Midbrain (tissue), 1 donor: ENCODE data around the gene PAPPA2.

Experiments used
- DNase-seq: peaks from one replicate; lab custom pipeline; 2025; lab: John Stamatoyannopoulos, UW

Gene PAPPA2

DNA sequence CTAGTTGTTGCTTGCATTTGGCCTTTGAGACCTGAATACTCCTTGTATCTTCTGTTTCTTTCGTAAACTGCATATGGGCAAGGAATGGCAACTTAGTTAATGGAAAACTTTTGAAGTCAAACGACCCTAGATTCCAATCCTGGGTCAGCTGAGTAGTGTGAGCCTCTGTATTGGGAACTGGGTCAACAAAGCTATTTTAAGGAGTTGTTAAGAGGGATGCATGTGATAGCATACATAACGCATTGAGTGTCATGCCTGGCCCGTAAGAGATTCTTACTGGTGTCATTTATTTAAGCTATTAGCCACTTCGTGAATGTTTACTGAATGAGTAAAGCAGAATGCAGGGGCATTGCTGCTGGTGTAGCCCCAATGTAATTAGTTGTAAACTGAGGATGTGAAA is 340.1 kb downstream of the PAPPA2 start:
- DNase-seq: no peak

GRCh38 chr1:176803596-176803995 is 340.6 kb downstream of the PAPPA2 start:
- no peak for DNase-seq

GRCh38 chr1:176809292-176809691 is 346.3 kb downstream of the PAPPA2 start:
- no peak for DNase-seq

DNA sequence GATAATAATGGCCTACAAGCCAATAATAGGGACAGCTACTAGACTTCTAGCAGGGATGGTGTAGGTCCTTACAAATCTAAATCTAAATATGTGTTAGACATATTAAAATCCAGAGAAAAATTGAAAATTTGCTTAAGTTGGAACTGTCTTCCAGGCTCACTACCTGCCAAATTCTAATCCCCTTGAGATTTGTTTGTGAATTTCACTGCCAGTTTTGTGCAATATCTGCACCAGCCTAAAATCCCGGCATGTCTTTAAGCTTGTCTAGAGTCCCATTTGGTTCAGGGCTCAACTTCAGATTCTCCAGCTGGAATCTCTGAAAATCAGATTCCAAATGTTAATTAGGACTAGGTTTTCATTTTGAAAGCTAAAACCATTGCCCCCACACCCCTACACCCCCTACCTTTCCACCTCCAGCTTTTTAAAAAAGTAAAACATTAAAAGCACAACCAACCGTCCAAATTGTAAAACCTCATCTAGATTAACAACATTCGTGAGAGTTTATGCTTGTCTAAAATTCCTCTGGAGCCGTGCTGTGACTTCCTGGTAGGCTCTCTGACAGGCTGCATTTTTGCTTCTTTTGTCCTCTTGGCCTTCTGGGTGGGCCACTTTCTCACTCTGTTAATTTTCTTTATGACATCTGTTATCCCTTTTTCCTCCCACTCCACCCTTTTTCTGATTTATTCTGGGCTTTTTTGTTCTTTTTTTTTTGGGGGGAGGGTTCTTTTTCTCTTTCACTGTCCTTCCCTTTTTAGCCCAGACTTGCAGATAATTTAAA is 348.7 kb downstream of the PAPPA2 start:
- DNase-seq: no peak

- no peak for DNase-seq
Observed at GRCh38 chr1:176815621-176816020, 352.6 kb downstream of the PAPPA2 start.

GRCh38 chr1:176816232-176816631 is 353.3 kb downstream of the PAPPA2 start:
- DNase-seq: no peak

- DNase-seq: no peak
Observed at GRCh38 chr1:176820391-176821031, 357.5 kb downstream of the PAPPA2 start.

DNA sequence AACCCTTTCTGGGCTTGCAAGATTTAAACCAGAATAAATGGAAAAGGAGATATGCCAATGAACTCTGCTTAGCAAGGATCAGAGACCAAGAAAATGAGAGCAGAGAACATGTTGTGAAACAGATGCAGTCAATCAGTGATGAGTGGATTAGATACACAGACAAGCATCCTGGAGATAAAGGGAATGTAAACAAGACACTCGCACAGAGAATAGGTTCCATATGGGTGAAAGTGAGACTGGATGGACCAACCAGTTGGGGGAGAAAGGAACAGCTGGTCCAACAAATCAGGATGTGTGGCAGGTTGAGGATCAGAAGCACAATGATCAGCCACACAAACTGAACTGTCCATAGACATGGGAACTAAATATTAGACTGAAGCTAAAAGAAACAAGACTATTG is 363.3 kb downstream of the PAPPA2 start:
- no peak for DNase-seq

DNA sequence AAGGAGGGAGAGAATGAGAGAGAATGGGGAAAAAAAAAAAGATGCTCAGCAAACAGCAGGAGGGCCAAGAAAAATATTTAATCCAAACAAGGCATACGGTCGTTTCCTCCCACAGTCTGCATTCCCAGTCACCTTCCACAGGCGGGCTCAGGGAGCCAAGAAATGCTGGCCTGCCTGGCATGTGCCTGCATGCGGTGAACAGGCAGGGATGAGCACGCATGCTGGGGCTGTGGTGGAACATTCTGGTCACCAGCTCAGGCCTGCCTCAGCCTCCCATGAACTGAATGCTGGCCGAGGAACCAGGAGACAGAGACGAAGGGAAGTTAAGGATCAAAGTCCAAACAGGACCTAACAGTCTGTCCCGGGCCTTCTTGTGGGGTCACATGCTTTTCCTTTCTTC is 366.3 kb downstream of the PAPPA2 start:
- DNase-seq: no peak

DNA sequence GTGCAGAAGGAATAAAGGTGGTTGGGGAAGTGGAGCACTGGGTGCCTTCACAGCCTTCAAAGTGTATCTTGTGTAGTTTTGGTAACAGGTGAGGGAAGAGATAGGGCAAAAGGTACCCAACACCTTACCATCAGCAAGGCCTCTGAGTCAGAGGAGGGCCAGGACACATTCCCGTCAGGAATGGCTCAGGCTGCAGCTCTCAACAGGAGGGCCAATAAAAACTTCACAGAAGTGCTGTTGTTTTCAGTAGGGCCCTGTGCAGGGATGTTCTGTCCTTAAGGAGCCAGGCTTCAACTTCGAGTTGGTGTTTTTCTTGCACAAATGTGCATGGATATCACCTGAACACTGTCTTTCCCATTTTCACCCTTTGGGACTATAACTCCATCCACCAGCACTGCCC is 368.2 kb downstream of the PAPPA2 start:
- no peak for DNase-seq

- DNase-seq: no peak
Observed at GRCh38 chr1:176837708-176838107, 374.7 kb downstream of the PAPPA2 start.

DNA sequence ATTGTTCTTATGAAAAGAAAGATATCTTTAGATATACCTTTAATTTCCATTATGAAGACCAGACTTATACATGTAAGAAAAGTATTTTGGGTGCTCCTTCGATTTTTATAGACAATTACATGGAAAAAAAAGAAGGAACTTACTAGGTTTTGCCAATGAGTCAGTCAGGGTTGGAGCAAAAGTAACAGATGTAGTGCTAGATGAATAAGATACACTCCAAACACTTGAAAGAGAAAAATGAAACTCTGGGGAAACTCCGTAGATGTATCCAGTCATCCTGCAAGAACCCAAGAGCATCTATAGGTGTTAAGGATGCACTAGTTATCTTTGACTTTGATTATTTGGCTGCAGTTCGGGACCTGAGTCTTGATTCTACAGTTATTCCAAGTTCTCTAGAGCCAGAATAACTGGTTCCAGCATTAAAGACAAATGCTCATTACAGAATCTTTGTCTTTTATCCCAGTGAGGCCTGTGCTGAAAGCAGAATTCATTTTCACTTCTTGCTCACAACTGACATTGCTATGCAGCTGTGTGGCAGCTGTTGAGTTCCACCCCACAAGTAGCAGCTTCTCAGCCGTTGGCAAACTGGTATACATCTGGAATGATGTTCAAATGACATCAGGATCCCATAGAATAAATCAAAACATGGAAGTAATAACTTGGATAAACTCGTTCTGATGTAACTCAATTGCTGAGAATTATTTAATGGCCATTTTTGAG is 375.5 kb downstream of the PAPPA2 start:
- DNase-seq: no peak

GRCh38 chr1:176839216-176839615 is 376.2 kb downstream of the PAPPA2 start:
- DNase-seq: no peak

- DNase-seq: no peak
Observed at GRCh38 chr1:176841238-176841637, 378.3 kb downstream of the PAPPA2 start.

DNA sequence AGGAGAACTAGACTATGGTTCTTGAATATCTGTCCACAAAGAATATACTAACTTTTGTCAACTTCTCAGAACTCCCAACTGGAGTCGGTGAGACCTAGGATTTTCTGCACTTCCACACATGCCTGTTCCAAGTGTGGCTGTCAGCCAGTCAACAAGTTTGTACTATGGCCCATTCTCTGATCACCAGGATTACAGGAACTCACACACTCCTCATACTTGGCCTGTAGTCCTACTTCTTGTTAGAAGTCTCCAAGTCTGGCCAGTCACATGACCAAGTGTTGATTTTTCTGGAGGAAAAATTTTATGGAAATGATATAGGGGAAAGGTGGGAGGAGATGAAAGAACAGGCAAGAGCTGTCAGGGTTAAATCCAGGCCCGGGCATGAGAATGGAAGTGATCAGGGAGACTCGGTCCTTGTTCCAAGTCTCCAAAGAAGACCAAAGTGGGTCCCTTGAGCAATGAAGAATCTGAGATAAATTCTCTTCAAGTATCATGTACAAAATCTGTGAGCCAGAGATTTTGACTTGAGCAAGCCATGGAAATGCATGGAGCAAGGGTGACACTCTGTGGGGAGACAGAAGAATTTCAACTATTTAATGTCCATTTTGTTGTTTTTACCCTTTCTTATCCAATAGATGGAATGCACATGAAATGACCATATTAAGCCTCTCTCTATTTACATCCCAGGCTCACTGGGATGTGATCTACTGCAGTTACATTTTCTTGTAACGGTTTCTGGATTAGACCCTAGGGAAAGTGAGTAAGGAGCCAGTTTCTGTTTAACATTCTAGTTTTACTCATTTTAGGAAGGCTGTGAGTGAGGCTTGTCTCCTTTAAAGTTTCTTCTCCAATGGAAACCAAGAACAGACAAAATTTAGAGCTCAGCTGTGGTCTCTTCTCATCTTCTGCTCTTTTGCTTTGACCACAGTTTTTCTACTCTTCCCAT is 380.6 kb downstream of the PAPPA2 start:
- DNase-seq: peak; percentile 32

DNA sequence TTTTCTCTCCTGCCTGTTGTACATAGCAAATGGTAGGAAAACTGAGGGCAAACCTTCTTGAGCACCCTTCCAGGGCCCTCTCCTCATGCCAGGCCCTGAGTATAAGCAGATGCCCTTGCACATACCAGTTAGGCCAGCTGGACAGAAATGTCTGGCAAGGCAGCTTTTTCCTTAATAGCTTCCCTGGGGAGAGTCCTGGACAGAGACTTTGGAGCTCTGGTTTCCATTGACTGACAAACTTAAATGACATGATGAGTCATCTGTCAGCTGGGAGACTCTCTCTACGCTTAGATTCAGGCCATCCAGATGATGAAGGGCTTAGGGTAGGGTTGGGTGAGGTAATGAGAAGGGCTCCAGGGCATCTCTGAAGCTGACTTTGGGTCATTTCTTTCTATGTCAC is 384.1 kb downstream of the PAPPA2 start:
- DNase-seq: no peak

GRCh38 chr1:176849281-176849680 is 386.3 kb downstream of the PAPPA2 start:
- DNase-seq: no peak

DNA sequence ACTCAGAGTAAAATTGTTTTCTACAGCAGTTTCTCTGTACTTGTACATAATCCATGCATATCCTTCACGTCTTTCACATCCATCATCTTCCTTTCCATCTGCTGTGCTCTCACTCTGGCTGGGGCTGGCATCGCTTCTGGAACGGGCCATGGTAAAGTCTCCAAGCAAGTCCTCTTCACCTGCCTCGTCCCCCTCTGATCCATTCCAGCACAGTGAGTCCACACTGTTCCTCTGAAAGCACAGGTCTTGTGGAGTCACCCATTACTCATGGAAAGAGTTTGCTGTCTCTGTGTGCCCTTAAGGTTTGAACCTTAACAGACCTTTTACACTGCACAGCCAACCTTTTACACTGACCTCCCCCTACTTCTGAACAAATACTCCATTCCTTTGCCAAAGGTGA is 387.9 kb downstream of the PAPPA2 start:
- DNase-seq: no peak

DNA sequence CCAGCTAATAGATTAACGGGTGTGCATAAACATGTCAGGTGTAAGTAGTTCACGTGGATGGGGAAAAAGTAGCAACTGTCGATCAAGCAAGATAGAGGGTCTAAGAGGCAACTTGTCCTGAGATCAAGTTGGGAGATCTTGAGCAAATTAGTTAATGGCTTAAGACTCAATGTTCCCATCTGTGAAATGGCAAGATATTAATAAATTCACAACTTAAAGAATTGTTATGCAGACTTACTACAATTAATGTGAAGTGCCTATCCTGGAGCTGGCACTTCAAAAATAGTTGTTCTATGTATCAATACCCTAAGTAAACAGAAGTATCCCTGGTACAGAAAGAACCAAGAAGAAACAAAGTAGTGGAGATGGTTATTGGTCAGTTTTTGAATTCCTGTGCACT is 389.1 kb downstream of the PAPPA2 start:
- DNase-seq: no peak

DNA sequence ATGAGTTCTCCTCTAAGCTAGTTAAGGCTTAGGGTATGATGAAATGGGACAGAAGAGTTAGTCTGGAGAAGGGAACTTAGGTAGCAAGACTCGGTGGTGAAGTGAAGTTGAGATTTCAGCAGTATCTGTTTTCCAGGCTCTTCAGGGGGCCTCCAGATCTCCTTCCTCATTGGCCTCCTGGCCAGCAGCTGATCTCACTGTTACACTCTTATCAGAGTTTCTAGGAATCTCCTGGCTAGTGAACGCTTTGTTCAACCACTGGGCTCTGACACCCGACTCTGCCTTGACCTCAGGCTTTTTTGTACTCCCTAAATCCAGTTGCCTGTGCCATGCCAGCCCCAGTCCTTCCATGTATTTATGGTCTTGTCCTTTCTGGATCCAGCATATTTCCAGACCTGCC is 390.5 kb downstream of the PAPPA2 start:
- DNase-seq: no peak

DNA sequence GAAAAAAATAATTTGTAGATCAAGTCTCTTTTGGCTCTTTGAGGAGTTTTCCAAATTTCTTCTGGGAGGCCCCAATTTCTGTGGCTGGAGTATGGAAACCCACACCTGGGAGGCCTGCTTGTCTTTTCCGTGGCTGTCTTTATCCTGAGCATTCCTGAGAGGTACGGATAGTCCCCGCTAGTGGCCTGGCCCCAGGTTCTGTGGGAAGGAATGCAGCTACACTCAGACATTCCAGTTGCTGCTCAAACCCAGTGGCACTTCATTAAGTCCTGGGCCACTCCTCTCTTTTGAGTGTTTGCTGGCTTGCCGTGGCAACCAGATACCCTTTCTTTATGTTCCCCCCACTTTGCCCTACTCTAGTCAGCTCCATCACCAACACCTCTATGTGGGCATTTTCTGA is 391.1 kb downstream of the PAPPA2 start:
- no peak for DNase-seq
